NK-92 treated with Interleukin-12 subunit alpha and Interleukin-12 subunit beta, amount 100 ng/mL, for 24 hours (cell line): Measurements from ENCODE around the gene KIAA0232.

Experiments used
- DNase-seq: peaks from one replicate; lab custom pipeline; 2025; lab: John Stamatoyannopoulos, UW

KIAA0232 gene

DNA sequence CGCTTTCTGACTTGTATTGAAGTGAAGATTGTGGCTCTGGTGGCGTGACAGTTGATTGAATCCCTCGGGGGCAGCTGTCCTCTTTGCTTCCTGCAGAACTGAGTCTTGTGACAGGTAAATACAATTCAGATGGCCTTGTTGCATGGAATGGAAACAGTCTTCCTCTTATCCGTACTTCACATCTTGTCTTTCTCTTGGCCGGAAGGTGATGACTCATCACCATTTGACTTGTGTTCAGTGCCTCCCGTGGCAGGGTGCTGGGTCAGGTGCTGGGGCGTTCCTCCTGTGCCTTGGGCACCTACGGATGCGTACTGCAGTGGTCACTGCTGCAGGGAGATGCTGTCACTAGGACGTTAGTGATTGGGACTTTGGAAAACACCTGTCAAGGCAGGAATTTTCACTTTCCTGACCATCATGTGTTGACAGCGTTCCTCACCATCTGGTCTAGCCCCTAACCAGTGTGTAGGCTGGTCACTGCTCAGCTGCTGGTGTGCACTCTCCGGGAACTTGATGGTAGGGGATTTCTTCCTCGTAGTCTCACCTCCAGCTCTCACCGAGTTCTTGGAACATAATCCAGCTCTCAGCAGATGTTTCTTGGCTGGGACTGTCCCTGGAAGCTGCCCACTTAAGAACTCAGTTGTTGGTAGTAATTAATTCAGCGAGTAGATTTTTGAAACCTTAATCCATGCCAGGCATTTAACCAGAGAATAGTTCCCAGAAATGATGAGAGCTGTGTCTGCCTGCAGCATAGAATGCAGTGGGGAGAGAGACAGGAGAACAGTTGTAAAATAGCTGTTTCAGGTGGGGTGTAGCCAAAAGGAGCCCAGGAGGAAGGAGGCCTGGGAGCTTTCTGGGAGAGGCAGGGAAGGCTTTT lies 134.3 kb downstream of the KIAA0232 start:
- DNase-seq = no peak

GRCh38 chr4:6917461-6918271 lies 135.1 kb downstream of the KIAA0232 start:
- DNase-seq = no peak

GRCh38 chr4:6918338-6918737 lies 135.8 kb downstream of the KIAA0232 start:
- DNase-seq = no peak

DNA sequence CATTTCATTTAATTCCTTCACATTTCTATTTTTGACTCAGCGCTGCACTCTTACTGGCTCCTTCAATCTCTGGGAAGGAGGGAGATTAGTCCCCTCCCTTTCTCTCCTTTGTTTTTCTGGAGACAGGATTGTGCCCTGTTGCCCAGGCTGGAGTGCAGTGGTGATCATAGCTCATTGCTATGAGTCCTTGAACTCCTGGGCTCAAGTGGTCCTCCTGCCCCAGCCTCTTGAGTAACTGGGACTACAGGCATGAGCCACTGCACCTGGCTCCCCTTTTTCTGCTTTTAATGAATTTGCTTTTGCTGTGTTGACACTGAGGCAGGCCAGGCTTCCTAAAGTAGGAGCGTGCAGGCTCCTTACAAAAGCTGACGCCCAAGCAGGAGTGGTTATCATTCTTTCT lies 137.6 kb downstream of the KIAA0232 start:
- DNase-seq = no peak

DNA sequence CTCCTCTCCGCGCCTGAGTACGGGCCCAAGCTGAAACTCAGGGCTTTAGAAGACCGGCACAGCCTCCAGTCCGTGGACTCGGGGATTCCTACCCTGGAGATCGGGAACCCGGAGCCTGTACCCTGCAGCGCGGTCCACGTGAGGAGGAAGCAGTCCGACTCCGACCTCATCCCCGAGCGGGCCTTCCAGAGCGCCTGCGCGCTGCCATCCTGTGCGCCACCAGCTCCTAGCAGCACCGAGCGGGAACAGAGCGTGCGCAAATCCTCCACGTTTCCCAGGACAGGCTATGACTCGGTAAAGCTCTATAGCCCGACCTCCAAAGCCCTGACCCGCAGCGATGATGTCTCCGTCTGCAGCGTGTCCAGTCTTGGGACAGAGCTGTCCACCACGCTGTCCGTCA lies 141.0 kb downstream of the KIAA0232 start:
- DNase-seq = no peak

DNA sequence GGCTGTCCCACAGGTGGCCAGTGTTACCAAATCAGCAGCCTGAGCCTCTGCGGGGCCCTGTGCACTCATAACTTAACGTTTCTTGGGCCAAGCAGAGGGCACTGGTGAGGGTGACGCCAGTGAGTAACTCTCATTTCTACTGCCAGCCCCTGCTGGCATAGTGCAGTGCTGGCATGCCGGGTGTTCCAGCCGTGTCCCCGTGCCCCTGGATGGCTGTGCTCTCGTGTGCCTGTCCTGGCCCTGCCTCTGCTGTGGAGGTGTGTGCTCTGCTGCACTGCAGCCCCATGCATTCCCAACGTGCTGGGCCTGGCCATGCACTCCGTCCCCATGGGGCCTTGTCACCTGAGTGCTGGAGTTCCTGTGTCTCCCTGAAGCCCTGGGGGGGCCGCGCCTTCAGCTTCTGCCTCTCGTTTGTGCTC lies 141.8 kb downstream of the KIAA0232 start:
- DNase-seq = no peak

DNA sequence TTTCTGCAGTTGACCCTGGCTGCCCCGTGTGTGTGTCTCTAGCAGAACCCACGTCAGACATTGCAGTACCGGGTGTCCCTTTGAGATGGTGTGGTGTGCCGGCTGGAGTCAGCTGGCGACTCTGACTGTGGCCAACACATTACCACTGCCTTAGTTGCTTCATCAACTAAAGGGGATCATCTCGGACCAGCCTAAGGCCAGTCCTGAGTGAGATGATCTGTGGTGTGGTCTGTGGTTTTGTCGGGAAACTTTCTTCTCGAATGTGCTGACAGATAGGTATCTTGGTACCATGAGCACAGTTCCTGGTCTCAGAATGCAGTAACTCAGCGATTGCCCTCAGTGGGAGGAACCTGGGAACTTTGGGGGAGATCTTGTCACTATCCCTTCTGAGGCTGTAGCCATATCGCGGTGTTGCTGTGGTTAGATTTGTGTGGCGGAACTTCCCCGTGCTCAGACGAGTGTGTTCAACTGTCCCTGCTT lies 142.9 kb downstream of the KIAA0232 start:
- no peak for DNase-seq

DNA sequence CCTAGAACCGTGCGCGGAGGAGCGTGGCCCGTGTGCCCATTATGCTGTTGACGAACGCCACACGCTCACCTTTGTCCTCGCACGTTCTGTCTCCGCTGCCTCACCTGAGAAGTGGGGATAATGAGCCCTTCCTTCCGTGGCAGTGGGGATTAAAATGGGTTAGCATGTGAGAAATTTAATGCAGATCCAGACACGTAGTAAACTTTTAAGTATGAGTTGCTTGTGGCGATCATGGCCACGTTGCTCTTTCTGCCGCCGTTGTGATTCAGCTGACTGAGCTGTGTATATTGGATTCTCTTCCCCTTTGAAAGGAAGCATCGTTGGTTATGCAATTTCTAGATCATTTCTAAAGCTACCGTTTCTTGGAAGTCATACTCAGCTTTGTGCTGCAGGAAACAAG lies 143.6 kb downstream of the KIAA0232 start:
- DNase-seq = no peak

DNA sequence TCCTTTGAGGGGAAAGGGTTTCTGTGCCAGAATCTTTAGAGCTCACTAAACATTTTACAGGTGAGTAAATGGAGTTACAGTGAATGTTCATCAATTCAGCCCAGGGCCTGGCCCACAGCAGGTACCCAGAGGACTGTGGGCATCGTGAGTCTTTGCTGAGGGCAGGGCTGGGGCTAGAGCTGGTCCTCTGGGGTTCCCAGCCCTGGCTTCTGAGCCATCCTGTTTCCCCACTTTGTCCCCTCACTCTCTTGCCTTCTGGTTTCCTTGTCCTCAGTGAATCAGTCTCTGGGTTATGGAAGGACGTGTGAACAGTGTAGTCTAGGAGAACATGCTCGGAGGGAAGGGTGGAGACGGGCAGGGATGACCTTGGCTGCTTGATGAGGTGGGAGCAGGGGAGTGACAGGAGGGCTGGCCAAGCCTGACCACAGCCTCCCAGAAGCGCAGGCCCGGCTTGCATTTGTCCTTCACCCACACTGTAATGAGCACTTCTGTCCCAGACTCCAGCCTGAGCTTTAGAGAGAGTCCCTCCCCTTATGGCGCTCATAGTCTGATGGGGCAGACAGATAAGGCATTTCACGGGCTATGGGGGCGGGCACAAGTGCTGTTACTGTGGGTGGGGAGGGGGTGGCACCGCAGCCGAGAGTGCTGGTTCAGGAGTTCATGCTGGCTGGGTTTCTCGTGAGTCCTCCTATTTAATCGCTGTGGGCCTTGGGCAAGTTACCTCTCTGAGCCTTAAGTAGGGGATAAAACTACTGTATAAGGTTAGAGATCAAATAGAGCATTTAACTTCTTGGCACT lies 144.4 kb downstream of the KIAA0232 start:
- DNase-seq = no peak

- no peak for DNase-seq
These were observed 145.6 kb downstream of the KIAA0232 start for GRCh38 chr4:6928081-6928480.

- DNase-seq = no peak
These were observed 146.8 kb downstream of the KIAA0232 start for GRCh38 chr4:6929339-6929811.

- no peak for DNase-seq
These were observed 147.4 kb downstream of the KIAA0232 start for GRCh38 chr4:6929812-6930464.

DNA sequence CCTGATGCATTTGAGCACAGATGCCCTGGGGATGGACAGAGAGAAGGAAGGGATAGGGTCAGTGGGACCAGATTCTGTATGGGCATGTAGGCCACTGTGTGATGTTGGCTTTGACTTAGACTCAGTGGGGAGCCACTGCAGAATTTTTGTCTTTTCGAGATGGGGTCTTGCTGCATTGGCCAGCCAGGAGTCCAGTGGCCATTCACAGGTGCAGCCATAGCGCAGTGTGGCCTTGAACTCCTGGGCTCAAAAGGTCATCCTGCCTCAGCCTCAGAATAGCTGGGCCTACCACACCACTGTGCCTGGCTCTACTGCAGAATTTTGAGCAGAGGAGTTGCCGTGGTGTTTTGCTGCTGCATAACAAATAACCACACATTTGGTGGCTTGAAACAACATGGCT lies 149.9 kb downstream of the KIAA0232 start:
- no peak for DNase-seq

GRCh38 chr4:6932918-6933317 lies 150.4 kb downstream of the KIAA0232 start:
- no peak for DNase-seq
